ENCODE results near the gene CRTAC1. TPM values are rescaled to one million over a fixed set of nuclear protein-coding genes. Genes with fewer than 3 reads are reported as not detected.

Gene CRTAC1
- total and polyA plus RNA-seq, 10 of the 15 experiments (the other 5 are each of a cell fraction or from before 2014, with no cell fraction given) = 0.10 TPM; not detected in 9

GRCh38 chr10:97896756-97897358 lies 133.6 kb downstream of the CRTAC1 start (continued):
- no peak for TF ChIP-seq REST (IDR thresholded peaks at IDR 0.05; ENCODE audit: low read depth, low read length)
- no peak for TF ChIP-seq MYB (IDR thresholded peaks at IDR 0.05; ENCODE audit: borderline replicate concordance, low read depth, low read length)
- no peak for TF ChIP-seq CHD1 (IDR thresholded peaks at IDR 0.05; ENCODE audit: low read depth, low read length)
- TF ChIP-seq SMARCA5 (IDR thresholded peaks at IDR 0.05) = no peak
- no peak for TF ChIP-seq ZSCAN29 (IDR thresholded peaks at IDR 0.05)
- no peak for TF ChIP-seq ELK1 (IDR thresholded peaks at IDR 0.05; ENCODE audit: low read depth, low read length)
- no peak for TF ChIP-seq ETV6 (conservative IDR thresholded peaks at IDR 0.05 in 1 of 2, IDR thresholded peaks at IDR 0.05 in 1 of 2; ENCODE audit: borderline replicate concordance in 1 of 2, low read depth in 1 of 2)
- no peak for TF ChIP-seq ESRRA (IDR thresholded peaks at IDR 0.05; ENCODE audit: low read length)

- ChIA-PET RAD21 (ENCODE audit: unreplicated experiment) (no interaction called here), POLR2A (no interaction called here), CTCF (no interaction called here), SMC1A (ENCODE audit: uncharacterized antibody, unreplicated experiment) (no interaction called here)
- Histone ChIP-seq H3K79me2 (ENCODE audit: control insufficient read depth, insufficient read depth, low read length) (no peaks in the 10 kb centered on the region), H3K4me1 (ENCODE audit: control insufficient read depth, insufficient read depth, low read length) (no peaks in the 10 kb centered on the region), H3K9me3 (replicated peaks; ENCODE audit: control insufficient read depth, insufficient read depth, low read length) (no peaks in the 10 kb centered on the region), H3K27me3 (replicated peaks in 1 of 2; ENCODE audit: control insufficient read depth in 2 of 2, insufficient read depth in 2 of 2, low read length in 1 of 2) (peaks cover 0 to 2% of the 10 kb centered on the region in 2 experiments; a peak in 2 of 4 replicates), H2AFZ (ENCODE audit: control insufficient read depth, low read depth, low read length) (no peak overlapping the region), H4K20me1 (ENCODE audit: control insufficient read depth, insufficient read depth) (no peaks in the 10 kb centered on the region), H3K36me3 (ENCODE audit: control insufficient read depth in 2 of 2, insufficient read depth in 2 of 2, low read length in 1 of 2) (no peaks in the 10 kb centered on the region), H3K4me3 (no peak overlapping the region), H3K27ac (ENCODE audit: control insufficient read depth, insufficient read depth) (no peak overlapping the region), H3K9ac (ENCODE audit: control insufficient read depth, insufficient read depth, low read length) (no peak overlapping the region), H3K4me2 (ENCODE audit: control insufficient read depth, insufficient read depth) (no peak overlapping the region)
- no peak for ATAC-seq
- 47% methylated on average over 9 of the region's 9 CpGs for WGBS (ENCODE audit: insufficient coverage, insufficient replicate concordance, low lambda C conversion rate, missing lambda C conversion rate)
- intact Hi-C loops (cut with micrococcal nuclease; ENCODE audit: unreplicated experiment) (no loop called here), in situ Hi-C loops (cut with MboI) (no loop called here)
- DNase-seq (ENCODE audit: low read depth, low spot score) = no peak
- no TSS peak for BruUV-seq (replicated peaks)
- no peak for TF ChIP-seq GATAD2B (conservative IDR thresholded peaks at IDR 0.05; ENCODE audit: low read depth)
- no peak for TF ChIP-seq HCFC1 (IDR thresholded peaks at IDR 0.05; ENCODE audit: low read length)
- TF ChIP-seq POLR2A (IDR thresholded peaks at IDR 0.05; ENCODE audit: low read depth, low read length) = no peak
- no peak for TF ChIP-seq FOS (IDR thresholded peaks at IDR 0.05; ENCODE audit: borderline replicate concordance, extremely low read depth, insufficient read length)
- TF ChIP-seq RFX5 (IDR thresholded peaks at IDR 0.05; ENCODE audit: low read depth, low read length) = no peak
- no peak for TF ChIP-seq YY1 (IDR thresholded peaks at IDR 0.05; ENCODE audit: low read depth, low read length)
- TF ChIP-seq EZH2 (IDR thresholded peaks at IDR 0.05; ENCODE audit: borderline replicate concordance, control insufficient read depth, low read depth, low read length) = no peak
- TF ChIP-seq USF2 (IDR thresholded peaks at IDR 0.05; ENCODE audit: borderline replicate concordance, low read depth, low read length) = no peak
- no peak for FAIRE-seq
Observed at GRCh38 chr10:97895915-97896314, 134.5 kb downstream of the CRTAC1 start.

All from GM12878 (cell line).